ENCODE data around the gene ARAP2.

The ARAP2 gene

DNA sequence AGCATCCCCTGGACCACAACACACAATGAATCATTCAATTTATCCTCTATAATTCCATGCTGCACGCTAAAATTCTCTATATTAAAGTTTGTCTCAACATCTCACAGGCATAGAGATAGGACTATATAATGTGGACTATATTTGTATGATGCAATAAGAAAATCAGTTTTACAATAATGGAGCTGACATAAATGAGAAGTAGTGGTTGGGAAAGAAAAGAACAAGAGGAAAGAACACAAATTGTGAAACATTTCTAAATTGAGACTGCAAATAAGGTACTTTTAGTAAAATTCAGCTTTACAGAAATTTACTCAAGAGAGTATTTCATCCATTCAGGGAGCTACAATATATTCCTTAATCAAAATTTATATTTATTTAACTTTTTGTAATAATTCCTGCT, 120.4 kb downstream of the ARAP2 start:
- Histone ChIP-seq H3K36me3 (ENCODE audit: control insufficient read depth in 2 of 2, insufficient read depth in 1 of 2, low read length in 2 of 2) (no peaks in the 10 kb centered on the region), H3K9me3 (ENCODE audit: control insufficient read depth, insufficient read depth, low read depth, low read length) (no peaks in the 10 kb centered on the region), H3K27ac (ENCODE audit: extremely low read depth, low read depth, low read length) (no peak overlapping the region), H3K4me3 (ENCODE audit: low read depth, low read length) (no peak overlapping the region), H3K4me1 (ENCODE audit: control insufficient read depth, insufficient read depth, low read length) (no peaks in the 10 kb centered on the region)
- ChIA-PET POLR2A (no interaction called here), CTCF (no interaction called here)
- no peak for TF ChIP-seq ZNF596 (tag by site-specific recombination; IDR thresholded peaks at IDR 0.05)
- no peak for TF ChIP-seq GFI1B (tag by site-specific recombination; IDR thresholded peaks at IDR 0.05)
- TF ChIP-seq ZNF777 (tag by site-specific recombination; IDR thresholded peaks at IDR 0.05; ENCODE audit: borderline replicate concordance), result no peak
- TF ChIP-seq ZXDB (tag by site-specific recombination; IDR thresholded peaks at IDR 0.05), result no peak
- TF ChIP-seq ZNF140 (tag by site-specific recombination; IDR thresholded peaks at IDR 0.05), result no peak
- TF ChIP-seq, protein P1, sequence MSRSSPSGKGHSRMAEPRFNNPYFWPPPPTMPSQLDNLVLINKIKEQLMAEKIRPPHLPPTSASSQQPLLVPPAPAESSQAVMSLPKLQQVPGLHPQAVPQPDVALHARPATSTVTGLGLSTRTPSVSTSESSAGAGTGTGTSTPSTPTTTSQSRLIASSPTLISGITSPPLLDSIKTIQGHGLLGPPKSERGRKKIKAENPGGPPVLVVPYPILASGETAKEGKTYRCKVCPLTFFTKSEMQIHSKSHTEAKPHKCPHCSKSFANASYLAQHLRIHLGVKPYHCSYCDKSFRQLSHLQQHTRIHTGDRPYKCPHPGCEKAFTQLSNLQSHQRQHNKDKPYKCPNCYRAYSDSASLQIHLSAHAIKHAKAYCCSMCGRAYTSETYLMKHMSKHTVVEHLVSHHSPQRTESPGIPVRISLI (tag by site-specific recombination; IDR thresholded peaks at IDR 0.05), result no peak
- TF ChIP-seq, protein P2, sequence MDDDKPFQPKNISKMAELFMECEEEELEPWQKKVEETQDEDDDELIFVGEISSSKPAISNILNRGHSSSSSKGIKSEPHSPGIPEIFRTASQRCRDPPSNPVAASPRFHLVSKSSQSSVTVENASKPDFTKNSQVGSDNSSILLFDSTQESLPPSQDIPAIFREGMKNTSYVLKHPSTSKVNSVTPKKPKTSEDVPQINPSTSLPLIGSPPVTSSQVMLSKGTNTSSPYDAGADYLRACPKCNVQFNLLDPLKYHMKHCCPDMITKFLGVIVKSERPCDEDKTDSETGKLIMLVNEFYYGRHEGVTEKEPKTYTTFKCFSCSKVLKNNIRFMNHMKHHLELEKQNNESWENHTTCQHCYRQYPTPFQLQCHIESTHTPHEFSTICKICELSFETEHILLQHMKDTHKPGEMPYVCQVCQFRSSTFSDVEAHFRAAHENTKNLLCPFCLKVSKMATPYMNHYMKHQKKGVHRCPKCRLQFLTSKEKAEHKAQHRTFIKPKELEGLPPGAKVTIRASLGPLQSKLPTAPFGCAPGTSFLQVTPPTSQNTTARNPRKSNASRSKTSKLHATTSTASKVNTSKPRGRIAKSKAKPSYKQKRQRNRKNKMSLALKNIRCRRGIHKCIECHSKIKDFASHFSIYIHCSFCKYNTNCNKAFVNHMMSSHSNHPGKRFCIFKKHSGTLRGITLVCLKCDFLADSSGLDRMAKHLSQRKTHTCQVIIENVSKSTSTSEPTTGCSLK (tag by site-specific recombination; IDR thresholded peaks at IDR 0.05), result no peak
- no peak for TF ChIP-seq ZNF366 (tag by site-specific recombination; conservative IDR thresholded peaks at IDR 0.05)
- TF ChIP-seq, protein P3, sequence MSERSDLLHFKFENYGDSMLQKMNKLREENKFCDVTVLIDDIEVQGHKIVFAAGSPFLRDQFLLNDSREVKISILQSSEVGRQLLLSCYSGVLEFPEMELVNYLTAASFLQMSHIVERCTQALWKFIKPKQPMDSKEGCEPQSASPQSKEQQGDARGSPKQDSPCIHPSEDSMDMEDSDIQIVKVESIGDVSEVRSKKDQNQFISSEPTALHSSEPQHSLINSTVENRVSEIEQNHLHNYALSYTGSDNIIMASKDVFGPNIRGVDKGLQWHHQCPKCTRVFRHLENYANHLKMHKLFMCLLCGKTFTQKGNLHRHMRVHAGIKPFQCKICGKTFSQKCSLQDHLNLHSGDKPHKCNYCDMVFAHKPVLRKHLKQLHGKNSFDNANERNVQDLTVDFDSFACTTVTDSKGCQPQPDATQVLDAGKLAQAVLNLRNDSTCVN (tag by site-specific recombination; optimal IDR thresholded peaks at IDR 0.05), result no peak
- TF ChIP-seq HOXA7 (CRISPR knock-in tag; IDR thresholded peaks at IDR 0.05; ENCODE audit: borderline replicate concordance), result no peak
- TF ChIP-seq ZNF16 (tag by site-specific recombination; IDR thresholded peaks at IDR 0.05; ENCODE audit: low read depth), result no peak
- no peak for TF ChIP-seq ZNF239 (tag by site-specific recombination; IDR thresholded peaks at IDR 0.05)
- no peak for TF ChIP-seq ZNF114 (tag by site-specific recombination; IDR thresholded peaks at IDR 0.05)

DNA sequence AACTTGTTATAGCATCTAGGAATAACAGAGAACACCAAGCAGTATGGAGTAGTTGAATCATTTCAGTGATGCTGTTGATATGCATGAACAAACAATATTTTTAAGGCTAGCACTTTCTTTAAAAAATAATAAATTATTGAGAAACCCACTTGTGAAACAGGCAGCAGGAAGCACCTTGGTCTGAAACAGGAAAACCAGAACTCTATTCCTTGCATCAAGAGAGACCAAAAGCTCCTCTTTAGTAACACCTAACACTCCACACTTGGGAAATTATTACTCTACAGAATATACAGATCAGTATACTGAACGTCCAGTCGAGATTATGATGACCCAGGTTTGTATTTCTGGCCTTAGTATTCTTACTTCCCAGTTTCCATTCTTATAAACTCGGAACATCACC, 129.0 kb downstream of the ARAP2 start:
- no peaks in the 10 kb centered on the region for H3K36me3 ChIP-seq (ENCODE audit: control insufficient read depth in 2 of 2, insufficient read depth in 1 of 2, low read length in 2 of 2)
- no peaks in the 10 kb centered on the region for H3K4me1 ChIP-seq (ENCODE audit: control insufficient read depth, insufficient read depth, low read length)
- H3K4me3 ChIP-seq (ENCODE audit: low read depth, low read length), result no peak overlapping the region
- POLR2A ChIA-PET, result no interaction called here
- CTCF ChIA-PET, result no interaction called here
- TF ChIP-seq PRDM1 (tag by site-specific recombination; IDR thresholded peaks at IDR 0.05), result no peak
- no peak for TF ChIP-seq ZNF624 (tag by site-specific recombination; IDR thresholded peaks at IDR 0.05)
- no peak for TF ChIP-seq BCL11A (tag by site-specific recombination; IDR thresholded peaks at IDR 0.05; ENCODE audit: low read depth)
- no peak for TF ChIP-seq ZNF621 (tag by site-specific recombination; IDR thresholded peaks at IDR 0.05)
- TF ChIP-seq, protein P4, sequence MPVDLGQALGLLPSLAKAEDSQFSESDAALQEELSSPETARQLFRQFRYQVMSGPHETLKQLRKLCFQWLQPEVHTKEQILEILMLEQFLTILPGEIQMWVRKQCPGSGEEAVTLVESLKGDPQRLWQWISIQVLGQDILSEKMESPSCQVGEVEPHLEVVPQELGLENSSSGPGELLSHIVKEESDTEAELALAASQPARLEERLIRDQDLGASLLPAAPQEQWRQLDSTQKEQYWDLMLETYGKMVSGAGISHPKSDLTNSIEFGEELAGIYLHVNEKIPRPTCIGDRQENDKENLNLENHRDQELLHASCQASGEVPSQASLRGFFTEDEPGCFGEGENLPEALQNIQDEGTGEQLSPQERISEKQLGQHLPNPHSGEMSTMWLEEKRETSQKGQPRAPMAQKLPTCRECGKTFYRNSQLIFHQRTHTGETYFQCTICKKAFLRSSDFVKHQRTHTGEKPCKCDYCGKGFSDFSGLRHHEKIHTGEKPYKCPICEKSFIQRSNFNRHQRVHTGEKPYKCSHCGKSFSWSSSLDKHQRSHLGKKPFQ (tag by site-specific recombination; IDR thresholded peaks at IDR 0.05), result no peak
- H3K9me3 ChIP-seq (ENCODE audit: control insufficient read depth, insufficient read depth, low read depth, low read length), result no peaks in the 10 kb centered on the region
- H3K27ac ChIP-seq (ENCODE audit: extremely low read depth, low read depth, low read length), result no peak overlapping the region

Data from HEK293 (cell line).